Activated CD4-positive, alpha-beta memory T cell treated with anti-CD3 and anti-CD28 coated beads for 36 hours (primary cell): ENCODE measurements around the gene FAM193A. TPM values are rescaled to one million over a fixed set of nuclear protein-coding genes. Genes with fewer than 3 reads are reported as not detected.

Source experiments
- CTCF ChIA-PET: fragments of 350-600 bp; sonication (Branson Sonifier 250); formaldehyde crosslinking; loops from one replicate; lab custom pipeline; 2021; ENCODE audit warnings: antibody characterized with exemption, inconsistent platforms; lab: Charles Lee
- POLR2A ChIA-PET: fragments of 350-600 bp; sonication (Branson Sonifier 250); formaldehyde crosslinking; loops from one replicate; lab custom pipeline; 2021; ENCODE audit warnings: antibody characterized with exemption; lab: Charles Lee
- DNase-seq: peaks from one replicate; pipeline ENCODE4 v3.0.0-alpha.2; 2020
- H3K27ac Mint-ChIP-seq: one replicate; pipeline ENCODE4 v1.8.0; 2021; ENCODE audit warnings: mixed read lengths
- H3K27me3 Mint-ChIP-seq: one replicate; pipeline ENCODE4 v1.8.0; 2021; ENCODE audit warnings: mixed read lengths
- H3K36me3 Mint-ChIP-seq: one replicate; pipeline ENCODE4 v1.8.0; 2021; ENCODE audit warnings: mixed read lengths
- H3K4me1 Mint-ChIP-seq: one replicate; pipeline ENCODE4 v1.8.0; 2021; ENCODE audit warnings: low read depth, mixed read lengths
- H3K4me3 Mint-ChIP-seq: one replicate; pipeline ENCODE4 v1.8.0; 2021; ENCODE audit warnings: mild to moderate bottlenecking, mixed read lengths
- H3K9me3 Mint-ChIP-seq: one replicate; pipeline ENCODE4 v1.8.0; 2021; ENCODE audit warnings: mixed read lengths
- intact Hi-C: fragments of 100-400 bp; cut with micrococcal nuclease; formaldehyde crosslinking; loops from one replicate; pipeline ENCODE4 v1.15.1; 2023
- total RNA-seq, 2 experiments: library from RNA; stranded (reverse); gene quantifications; one replicate each; pipeline ENCODE4 v1.2.3, GENCODE V29; 2021

Gene FAM193A, protein sequence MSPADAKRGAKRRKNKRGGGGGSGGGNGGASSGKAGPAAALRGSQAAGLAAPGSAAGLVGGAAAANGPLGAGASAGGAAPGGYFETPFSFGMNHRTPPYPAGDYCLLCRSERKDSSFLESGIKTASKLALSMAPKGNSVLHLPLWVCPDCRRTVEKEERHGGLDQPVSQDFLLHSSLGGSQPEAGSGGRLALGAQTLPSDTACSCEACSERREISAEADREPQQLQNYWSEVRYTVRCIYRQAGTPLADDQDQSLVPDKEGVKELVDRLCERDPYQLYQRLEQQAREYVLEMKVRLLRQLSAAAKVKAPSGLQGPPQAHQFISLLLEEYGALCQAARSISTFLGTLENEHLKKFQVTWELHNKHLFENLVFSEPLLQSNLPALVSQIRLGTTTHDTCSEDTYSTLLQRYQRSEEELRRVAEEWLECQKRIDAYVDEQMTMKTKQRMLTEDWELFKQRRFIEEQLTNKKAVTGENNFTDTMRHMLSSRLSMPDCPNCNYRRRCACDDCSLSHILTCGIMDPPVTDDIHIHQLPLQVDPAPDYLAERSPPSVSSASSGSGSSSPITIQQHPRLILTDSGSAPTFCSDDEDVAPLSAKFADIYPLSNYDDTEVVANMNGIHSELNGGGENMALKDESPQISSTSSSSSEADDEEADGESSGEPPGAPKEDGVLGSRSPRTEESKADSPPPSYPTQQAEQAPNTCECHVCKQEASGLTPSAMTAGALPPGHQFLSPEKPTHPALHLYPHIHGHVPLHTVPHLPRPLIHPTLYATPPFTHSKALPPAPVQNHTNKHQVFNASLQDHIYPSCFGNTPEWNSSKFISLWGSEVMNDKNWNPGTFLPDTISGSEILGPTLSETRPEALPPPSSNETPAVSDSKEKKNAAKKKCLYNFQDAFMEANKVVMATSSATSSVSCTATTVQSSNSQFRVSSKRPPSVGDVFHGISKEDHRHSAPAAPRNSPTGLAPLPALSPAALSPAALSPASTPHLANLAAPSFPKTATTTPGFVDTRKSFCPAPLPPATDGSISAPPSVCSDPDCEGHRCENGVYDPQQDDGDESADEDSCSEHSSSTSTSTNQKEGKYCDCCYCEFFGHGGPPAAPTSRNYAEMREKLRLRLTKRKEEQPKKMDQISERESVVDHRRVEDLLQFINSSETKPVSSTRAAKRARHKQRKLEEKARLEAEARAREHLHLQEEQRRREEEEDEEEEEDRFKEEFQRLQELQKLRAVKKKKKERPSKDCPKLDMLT (N-terminal part only)
- total RNA-seq: 10 to 100 TPM; 21.7 to 22.6 TPM

DNA sequence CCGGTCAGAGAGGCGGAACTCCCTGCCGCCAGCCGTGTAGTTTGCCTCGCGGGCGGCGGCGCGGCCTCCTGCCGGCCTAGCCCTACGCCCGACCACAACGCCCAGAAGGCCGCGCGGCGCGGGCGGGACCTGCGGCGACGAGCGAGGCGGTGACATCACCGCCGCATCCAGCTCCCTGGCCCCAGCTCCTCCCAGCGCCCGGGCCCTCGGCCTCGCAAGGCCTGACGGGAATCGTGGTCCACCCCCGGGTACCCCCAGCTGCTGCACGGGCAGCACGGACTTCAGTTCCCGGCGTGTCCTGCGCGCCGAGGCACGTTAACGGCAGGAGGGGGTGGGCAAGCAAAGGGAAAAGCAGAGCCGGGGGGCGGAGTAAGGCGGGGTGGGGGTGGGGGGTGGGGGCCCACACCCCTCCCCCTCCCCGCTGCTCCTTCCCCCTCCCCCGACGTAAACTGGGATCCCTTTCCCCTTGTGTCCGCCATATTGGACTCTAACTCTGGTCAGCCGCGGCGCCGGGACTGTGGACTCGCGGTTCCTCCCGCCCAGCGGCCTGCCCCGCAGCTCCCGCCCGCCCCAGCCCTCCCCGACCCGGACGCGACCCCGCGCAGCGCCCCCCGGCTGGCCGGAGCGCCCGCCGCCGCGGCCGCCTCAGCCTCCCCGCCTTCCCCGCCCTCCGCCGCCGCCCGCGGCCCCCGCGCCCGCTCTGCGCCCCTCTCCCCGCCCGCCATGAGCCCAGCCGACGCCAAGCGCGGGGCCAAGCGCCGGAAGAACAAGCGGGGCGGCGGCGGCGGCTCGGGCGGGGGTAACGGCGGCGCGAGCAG lies at the start of gene FAM193A:
FAM193A (plus strand) TSS at position 455 of the 818 bp plus-strand sequence; CDS start at position 724, 269 bp downstream.
- peak; percentile 100 for DNase-seq
- Mint-ChIP-seq H3K4me3 (peak within 1 kb of the TSS; percentile 87), H3K36me3 (no peaks in the 10 kb centered on the region), H3K27me3 (no peaks in the 10 kb centered on the region), H3K27ac (peak within 1 kb of the TSS; percentile 86), H3K4me1 (peaks cover 20% of the 10 kb centered on the region), H3K9me3 (no peaks in the 10 kb centered on the region)
- ChIA-PET CTCF (interaction anchor here (1.1 to 1.7 kb wide), 3 partner anchors 15 to 95 kb away, joined by 3 to 5 read pairs (median 3); partner anchors contain the start of gene RNF4), POLR2A (interaction anchor here (0.6 to 1.5 kb wide), 7 partner anchors 45 to 1288 kb away, joined by 3 to 5 read pairs (median 3); partner anchors contain the start of genes CTBP1 and RNF4)
- intact Hi-C loops: loop anchor here (1.0 to 10.0 kb wide), 8 partner anchors 54 to 426 kb away; partner anchors contain the start of genes CFAP99, GRK4, HAUS3 and NOP14

DNA sequence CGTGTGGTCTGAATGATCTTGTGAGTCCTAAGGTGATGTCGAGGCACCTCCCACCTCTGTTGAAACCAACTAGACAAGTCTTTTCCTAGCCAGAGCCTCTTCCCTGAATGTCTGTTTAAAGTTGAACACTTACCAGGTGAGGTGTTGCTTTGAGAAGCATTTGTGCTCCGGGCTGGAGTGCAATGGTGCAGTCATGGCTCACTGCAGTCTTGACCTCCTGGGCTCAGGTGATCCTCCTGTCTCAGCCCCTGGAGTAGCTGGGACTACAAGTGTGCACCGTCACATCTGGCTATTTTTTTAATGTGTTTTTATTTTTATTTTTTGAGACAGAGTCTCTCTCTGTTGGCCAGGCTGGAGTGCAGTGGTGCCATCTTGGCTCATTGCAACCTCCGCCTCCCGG lies 49.5 kb upstream of the FAM193A start:
- Mint-ChIP-seq H3K4me1 (peaks cover 78% of the 10 kb centered on the region), H3K27me3 (no peaks in the 10 kb centered on the region), H3K9me3 (no peaks in the 10 kb centered on the region), H3K4me3 (no peak overlapping the region), H3K36me3 (peaks cover 23% of the 10 kb centered on the region), H3K27ac (peak overlapping the region; percentile 15)
- intact Hi-C loops: no loop called here
- ChIA-PET CTCF (no interaction called here), POLR2A (interaction anchor here (8.5 kb wide), 1 partner anchor 18 kb away, joined by 40 read pairs; the partner anchor contains the start of gene RNF4)
- DNase-seq: no peak

DNA sequence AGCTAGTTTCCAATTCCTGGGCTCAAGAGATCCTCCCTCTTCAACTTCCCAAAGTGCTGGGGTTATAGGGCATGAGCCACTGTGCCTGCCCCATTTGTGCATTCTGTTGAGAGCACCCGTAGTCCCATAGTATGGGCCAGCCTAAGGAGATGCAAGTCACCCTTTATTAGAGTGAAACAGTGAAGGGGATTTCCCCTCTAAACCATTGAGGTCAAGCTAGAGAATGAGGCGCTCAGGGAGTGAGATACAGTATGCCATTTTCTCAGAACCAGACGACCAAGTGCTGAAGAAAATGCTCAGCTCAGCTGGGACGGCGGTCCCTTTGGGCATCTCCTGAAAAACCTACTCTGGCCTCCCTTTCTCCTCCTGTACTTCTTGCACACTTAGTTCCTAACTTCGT lies 48.8 kb upstream of the FAM193A start:
- POLR2A ChIA-PET: interaction anchor here (8.5 kb wide), 1 partner anchor 19 kb away, joined by 40 read pairs; the partner anchor contains the start of gene RNF4
- peak overlapping the region; percentile 51 for H3K27ac Mint-ChIP-seq
- no peaks in the 10 kb centered on the region for H3K27me3 Mint-ChIP-seq

DNA sequence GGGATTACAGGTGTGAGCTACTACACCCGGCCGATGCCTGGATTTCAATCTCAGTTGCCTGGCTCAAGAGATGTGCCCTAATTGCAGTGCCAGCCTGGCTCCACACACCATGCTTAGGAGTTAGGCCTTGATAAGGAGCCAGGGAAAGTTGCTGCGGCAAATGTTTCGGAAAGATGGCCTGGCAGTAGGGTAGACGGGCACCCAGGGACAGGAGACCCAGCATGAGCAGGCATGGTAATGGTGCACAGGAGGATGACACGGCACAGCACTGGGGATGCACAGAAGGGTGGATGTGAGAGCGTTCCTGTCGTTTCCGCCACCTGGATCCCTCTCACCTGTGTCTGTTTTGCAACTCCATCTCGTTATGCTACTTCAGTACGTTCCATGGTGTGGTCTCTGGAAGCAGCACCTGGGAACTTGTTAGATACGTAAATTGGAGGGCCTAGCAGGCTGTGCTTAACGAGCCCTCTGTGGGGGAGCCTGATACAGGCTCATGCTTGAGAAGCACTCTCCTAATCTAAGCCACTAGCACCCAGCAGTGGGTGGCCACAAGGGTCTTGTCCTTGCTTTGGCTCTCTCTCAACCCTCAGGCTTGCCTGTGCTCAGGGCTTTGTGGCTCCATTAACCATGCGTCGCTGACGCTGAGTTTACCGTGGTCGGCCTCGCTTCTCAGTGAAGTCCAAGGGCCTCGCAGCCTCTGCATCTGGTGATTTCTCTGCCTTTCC lies 47.2 kb upstream of the FAM193A start:
- Mint-ChIP-seq H3K27me3 (no peaks in the 10 kb centered on the region), H3K27ac (peak overlapping the region; percentile 76), H3K9me3 (no peaks in the 10 kb centered on the region), H3K4me3 (no peak overlapping the region), H3K36me3 (peaks cover 37% of the 10 kb centered on the region), H3K4me1 (peaks cover 69% of the 10 kb centered on the region)
- no peak for DNase-seq
- intact Hi-C loops: no loop called here
- CTCF ChIA-PET: interaction anchor here (0.6 kb wide), 1 partner anchor 234 kb away, joined by 4 read pairs; no protein-coding TSS in a partner anchor
- POLR2A ChIA-PET: interaction anchor here (8.5 kb wide), 1 partner anchor 20 kb away, joined by 40 read pairs; the partner anchor contains the start of gene RNF4

More for the DNA sequence above, 48.8 kb upstream of the FAM193A start:
- Mint-ChIP-seq H3K4me3 (no peak overlapping the region), H3K36me3 (peaks cover 28% of the 10 kb centered on the region), H3K9me3 (no peaks in the 10 kb centered on the region), H3K4me1 (peaks cover 75% of the 10 kb centered on the region)
- CTCF ChIA-PET: no interaction called here
- DNase-seq: no peak
- intact Hi-C loops: no loop called here

DNA sequence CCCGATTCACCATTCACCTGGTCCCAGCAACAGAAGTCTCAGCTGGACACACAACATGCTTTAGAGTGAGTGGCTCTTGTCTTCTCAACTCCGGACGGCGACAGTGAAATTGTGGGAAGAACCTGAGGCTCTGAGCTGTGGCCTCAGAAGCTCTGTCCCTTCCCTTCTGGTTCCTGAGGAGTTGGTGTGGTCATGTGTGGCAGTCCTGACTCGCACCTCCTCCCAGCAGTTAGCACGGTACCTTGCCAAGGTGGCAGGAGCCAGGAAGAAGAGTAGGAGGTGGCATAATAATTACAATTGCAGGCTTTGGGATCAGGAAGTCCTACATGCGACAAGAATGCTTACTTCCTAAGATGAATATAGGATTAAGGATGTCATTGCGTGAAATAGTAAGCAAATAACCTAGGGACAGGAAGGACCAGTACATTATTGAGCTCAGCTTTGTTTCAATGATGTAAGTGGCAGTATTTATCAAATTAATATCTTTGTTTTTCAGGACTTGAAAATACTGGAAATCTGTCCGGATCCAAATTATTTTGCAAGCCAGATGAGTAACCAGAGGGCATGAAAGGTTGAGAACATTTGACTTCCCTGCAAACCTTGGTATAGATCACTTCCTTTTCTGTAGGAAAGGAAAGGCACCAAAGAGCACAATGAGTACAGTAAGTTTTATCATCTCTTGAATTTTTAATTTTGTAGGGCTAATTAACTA lies 46.5 kb upstream of the FAM193A start:
- DNase-seq: no peak
- ChIA-PET POLR2A (interaction anchor here (0.9 to 8.5 kb wide), 2 partner anchors 21 kb away, joined by 3 to 40 read pairs; partner anchors contain the start of gene RNF4), CTCF (interaction anchor here (0.6 kb wide), 1 partner anchor 234 kb away, joined by 4 read pairs; no protein-coding TSS in a partner anchor)
- intact Hi-C loops: loop anchor here (1.0 kb wide), 1 partner anchor 21 kb away; the partner anchor contains the start of gene RNF4
- H3K27me3 Mint-ChIP-seq: no peaks in the 10 kb centered on the region
- H3K27ac Mint-ChIP-seq: peak overlapping the region; percentile 76
- H3K4me1 Mint-ChIP-seq: peaks cover 63% of the 10 kb centered on the region
- no peak overlapping the region for H3K4me3 Mint-ChIP-seq
- H3K9me3 Mint-ChIP-seq: no peaks in the 10 kb centered on the region
- peaks cover 37% of the 10 kb centered on the region for H3K36me3 Mint-ChIP-seq

DNA sequence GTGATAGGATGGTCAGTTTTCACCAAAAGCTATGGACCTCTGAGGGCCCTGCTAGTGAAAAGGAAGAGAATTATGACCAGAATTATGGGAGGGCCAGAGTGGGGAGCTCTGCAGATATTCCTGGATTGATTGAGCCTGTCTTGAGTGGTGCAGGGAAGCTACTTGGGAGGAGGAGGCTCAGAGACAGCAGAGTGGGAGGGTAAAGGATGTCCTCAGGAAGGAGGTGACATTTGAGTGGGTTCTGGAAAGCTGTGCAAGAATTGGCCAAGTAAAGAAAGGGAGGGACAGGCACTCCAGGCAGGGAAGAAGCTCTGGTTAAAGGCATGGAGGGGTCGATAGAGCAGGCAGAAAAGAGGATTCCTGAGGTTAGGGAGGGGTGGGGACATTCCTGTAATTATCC lies 43.5 kb upstream of the FAM193A start:
- Mint-ChIP-seq H3K27me3 (no peaks in the 10 kb centered on the region), H3K4me1 (peaks cover 38% of the 10 kb centered on the region), H3K4me3 (no peak overlapping the region), H3K36me3 (peaks cover 52% of the 10 kb centered on the region), H3K9me3 (no peaks in the 10 kb centered on the region), H3K27ac (peak overlapping the region; percentile 6)
- no peak for DNase-seq
- ChIA-PET CTCF (interaction anchor here (1.0 kb wide), 1 partner anchor 51 kb away, joined by 3 read pairs; no protein-coding TSS in a partner anchor), POLR2A (interaction anchor here (1.0 to 1.1 kb wide), 2 partner anchors 24 to 73 kb away, joined by 3 to 7 read pairs; partner anchors contain the start of gene RNF4)
- intact Hi-C loops: no loop called here

DNA sequence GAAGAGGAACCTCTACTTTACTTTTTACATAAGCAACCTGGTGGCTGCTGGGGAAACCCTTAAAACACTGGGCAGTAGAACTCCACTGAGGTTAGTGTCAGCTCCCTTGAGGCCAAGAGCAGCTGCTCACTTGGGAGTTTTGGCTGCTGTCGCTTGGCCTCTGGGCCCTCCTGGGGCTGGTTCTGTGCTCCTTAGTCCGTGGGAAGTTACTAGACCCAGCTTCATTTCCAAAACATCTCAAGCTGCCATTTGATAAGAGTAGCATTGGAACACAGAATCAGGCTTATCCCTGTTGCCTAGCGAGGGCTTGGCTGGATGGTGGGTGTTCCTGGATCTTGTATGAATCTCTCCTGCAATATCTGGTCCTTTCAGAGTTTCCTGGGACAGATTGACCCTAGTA lies 41.5 kb upstream of the FAM193A start:
- no peak for DNase-seq
- no peaks in the 10 kb centered on the region for H3K27me3 Mint-ChIP-seq
- H3K4me3 Mint-ChIP-seq: no peak overlapping the region
- intact Hi-C loops: no loop called here
- CTCF ChIA-PET: interaction anchor here (0.9 kb wide), 1 partner anchor 612 kb away, joined by 3 read pairs; no protein-coding TSS in a partner anchor
- no peaks in the 10 kb centered on the region for H3K9me3 Mint-ChIP-seq
- H3K4me1 Mint-ChIP-seq: peaks cover 23% of the 10 kb centered on the region
- H3K27ac Mint-ChIP-seq: no peak overlapping the region
- POLR2A ChIA-PET: interaction anchor here (0.6 kb wide), 1 partner anchor 483 kb away, joined by 8 read pairs; no protein-coding TSS in a partner anchor
- peaks cover 45% of the 10 kb centered on the region for H3K36me3 Mint-ChIP-seq

DNA sequence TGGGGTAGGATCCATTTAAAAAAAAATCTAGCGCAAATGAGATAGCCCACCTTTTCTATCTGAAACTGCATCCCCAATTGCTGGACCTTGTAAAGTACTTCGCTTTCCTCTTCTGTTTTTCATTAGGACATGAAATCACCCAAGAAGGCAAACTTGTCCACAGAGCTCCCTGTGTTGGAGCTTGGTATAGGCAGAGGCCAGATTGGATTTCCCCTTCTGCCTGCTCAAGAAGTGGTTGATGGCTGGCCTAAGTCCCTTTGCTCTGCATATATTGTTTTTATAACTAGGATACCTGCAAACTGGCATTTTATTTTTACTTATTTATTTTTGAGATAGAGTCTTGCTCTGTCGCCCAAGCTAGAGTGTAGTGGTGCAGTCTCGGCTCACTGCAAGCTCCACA lies 39.1 kb upstream of the FAM193A start:
- Mint-ChIP-seq H3K36me3 (peaks cover 48% of the 10 kb centered on the region), H3K9me3 (no peaks in the 10 kb centered on the region), H3K27me3 (no peaks in the 10 kb centered on the region), H3K4me1 (peaks cover 18% of the 10 kb centered on the region), H3K4me3 (no peak overlapping the region), H3K27ac (no peak overlapping the region)
- CTCF ChIA-PET: no interaction called here
- intact Hi-C loops: no loop called here
- POLR2A ChIA-PET: no interaction called here
- no peak for DNase-seq

DNA sequence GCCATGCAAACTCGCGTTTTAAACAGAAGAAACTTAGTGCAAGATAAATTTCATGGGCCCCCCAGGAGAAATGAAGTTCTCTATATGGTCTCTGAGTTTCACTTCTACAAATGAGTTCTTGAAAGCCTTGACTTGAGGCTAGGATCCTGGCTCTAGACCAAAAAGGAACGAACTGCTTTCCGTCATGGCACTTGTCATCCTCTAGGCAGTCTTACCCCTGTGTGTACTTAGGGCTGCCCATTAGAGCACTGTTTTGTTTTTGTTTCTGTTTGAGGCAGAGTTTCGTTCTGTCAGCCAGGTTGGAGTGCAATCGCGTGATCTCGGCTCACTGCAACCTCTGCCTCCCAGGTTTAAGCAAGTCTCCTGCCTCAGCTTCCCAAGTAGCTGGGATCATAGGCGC lies 38.5 kb upstream of the FAM193A start:
- Mint-ChIP-seq H3K27ac (no peak overlapping the region), H3K4me3 (no peak overlapping the region), H3K9me3 (no peaks in the 10 kb centered on the region), H3K4me1 (peaks cover 12% of the 10 kb centered on the region), H3K27me3 (no peaks in the 10 kb centered on the region), H3K36me3 (peaks cover 42% of the 10 kb centered on the region)
- no peak for DNase-seq
- intact Hi-C loops: no loop called here
- CTCF ChIA-PET: no interaction called here
- POLR2A ChIA-PET: no interaction called here
